Hepatocyte (in vitro differentiated cells): ENCODE data around the gene PLS1.

Source experiments
- CTCF ChIP-seq: fragments of 200-600 bp; sonication (generic); IDR thresholded peaks from 2 replicates; pipeline ENCODE4 v1.5.1; 2016; ENCODE audit warnings: antibody characterized with exemption, mild to moderate bottlenecking; ENCODE audit not compliant: poor library complexity
- EZH2 ChIP-seq: fragments of 200-600 bp; sonication (generic); IDR thresholded peaks from 2 replicates; pipeline ENCODE4 v1.6.1; 2016; ENCODE audit warnings: antibody characterized with exemption, mild to moderate bottlenecking, borderline replicate concordance
- EZH2phosphoT487 ChIP-seq: fragments of 200-600 bp; sonication (generic); IDR thresholded peaks from one replicate; pipeline ENCODE4 v1.6.1; 2018; ENCODE audit warnings: antibody characterized with exemption, mild to moderate bottlenecking, low read depth, moderate library complexity; ENCODE audit not compliant: unreplicated experiment, severe bottlenecking

- TF ChIP-seq CTCF (no peak), EZH2 (no peak), EZH2phosphoT487 (no peak)
Measured at GRCh38 chr3:142734834-142735233, 138.6 kb downstream of the PLS1 start.
